HEK293T (cell line): ENCODE results near the gene SUN1.

Source experiments
- CTCF ChIA-PET: fragments of 350-600 bp; formaldehyde crosslinking; extraction: SDS; loops from one replicate; lab custom pipeline; 2021; ENCODE audit warnings: antibody characterized with exemption, inconsistent platforms; lab: Yijun Ruan, JAX
- POLR2A ChIA-PET: fragments of 350-600 bp; formaldehyde crosslinking; extraction: SDS; loops from one replicate; lab custom pipeline; 2020; ENCODE audit warnings: antibody characterized with exemption, inconsistent platforms; lab: Yijun Ruan, JAX
- DNase-seq: peaks from one replicate; pipeline ENCODE4 v3.0.0; 2012; ENCODE audit warnings: mixed read lengths; ENCODE audit errors: extremely low spot score
- ARNT ChIP-seq: fragments of 450-650 bp; IDR thresholded peaks from 2 replicates; pipeline ENCODE4 v1.6.1; 2017; ENCODE audit warnings: mild to moderate bottlenecking
- BHLHE40 ChIP-seq: fragments of 450-650 bp; IDR thresholded peaks from 2 replicates; pipeline ENCODE4 v1.6.1; 2016; ENCODE audit warnings: mild to moderate bottlenecking, moderate library complexity, borderline replicate concordance
- CTBP1 ChIP-seq: fragments of 450-650 bp; IDR thresholded peaks from 2 replicates; pipeline ENCODE4 v1.6.1; 2016; ENCODE audit warnings: borderline replicate concordance
- ELF4 ChIP-seq: fragments of 450-650 bp; IDR thresholded peaks from 2 replicates; pipeline ENCODE4 v1.6.1; 2017; ENCODE audit warnings: antibody characterized with exemption
- FOXA1 ChIP-seq: fragments of 450-650 bp; IDR thresholded peaks from 2 replicates; pipeline ENCODE4 v1.6.1; 2016; ENCODE audit warnings: mild to moderate bottlenecking
- FOXK2 ChIP-seq: fragments of 450-650 bp; IDR thresholded peaks from 2 replicates; pipeline ENCODE4 v1.6.1; 2016; ENCODE audit warnings: mild to moderate bottlenecking
- FOXM1 ChIP-seq: fragments of 450-650 bp; IDR thresholded peaks from 2 replicates; pipeline ENCODE4 v1.6.1; 2017; ENCODE audit warnings: mild to moderate bottlenecking, borderline replicate concordance
- HDGF ChIP-seq: fragments of 450-650 bp; IDR thresholded peaks from 2 replicates; pipeline ENCODE4 v1.6.1; 2017; ENCODE audit warnings: antibody characterized with exemption, borderline replicate concordance
- L3MBTL2 ChIP-seq: fragments of 450-650 bp; conservative IDR thresholded peaks from 2 replicates; pipeline ENCODE4 v1.6.1; 2016; ENCODE audit warnings: mild to moderate bottlenecking
- LEF1 ChIP-seq: fragments of 450-650 bp; IDR thresholded peaks from 2 replicates; pipeline ENCODE4 v1.6.1; 2017; ENCODE audit warnings: mild to moderate bottlenecking, borderline replicate concordance
- NFRKB ChIP-seq: fragments of 450-650 bp; IDR thresholded peaks from 2 replicates; pipeline ENCODE4 v1.6.1; 2016; ENCODE audit warnings: mild to moderate bottlenecking, moderate library complexity
- SP1 ChIP-seq: fragments of 450-650 bp; IDR thresholded peaks from 2 replicates; pipeline ENCODE4 v1.6.1; 2017
- SUZ12 ChIP-seq: fragments of 450-650 bp; IDR thresholded peaks from 2 replicates; pipeline ENCODE4 v1.6.1; 2016; ENCODE audit warnings: mild to moderate bottlenecking
- TARDBP ChIP-seq: fragments of 450-650 bp; IDR thresholded peaks from 2 replicates; pipeline ENCODE4 v1.6.1; 2016
- ZNF384 ChIP-seq: fragments of 450-650 bp; IDR thresholded peaks from 2 replicates; pipeline ENCODE4 v1.6.1; 2016
- TF ChIP-seq, protein P1 (sequence below): fragments of 450-650 bp; IDR thresholded peaks from 2 replicates; pipeline ENCODE4 v1.6.1; 2016

Gene SUN1

DNA sequence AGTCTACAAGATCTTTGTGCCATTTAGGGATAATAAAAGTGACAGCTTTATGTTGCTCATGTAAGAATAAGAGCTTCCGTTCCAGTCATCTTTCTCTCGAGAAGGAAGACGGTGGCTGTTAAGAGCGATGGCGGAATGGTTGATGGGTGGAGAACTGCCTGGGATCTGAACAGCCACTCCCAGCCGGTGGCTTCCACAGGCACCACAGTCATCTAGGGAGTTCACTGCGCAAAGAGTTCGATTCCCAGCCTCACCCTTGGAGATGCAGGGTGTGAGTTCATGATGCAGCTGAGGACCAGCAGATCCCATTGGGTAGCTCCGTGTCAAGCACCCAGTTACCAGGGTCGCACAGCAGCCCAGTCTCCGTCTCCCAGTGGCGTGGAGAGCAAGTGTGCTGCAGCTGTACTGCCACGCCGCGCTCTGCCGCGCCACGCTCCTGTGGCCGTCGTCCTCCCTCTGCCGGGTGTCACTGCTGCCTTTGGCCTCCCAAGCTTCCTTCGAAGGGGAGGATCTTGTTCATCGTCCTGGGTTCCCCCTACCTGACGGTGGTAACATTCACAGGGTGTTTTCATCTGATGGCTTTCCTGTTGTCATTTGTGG lies 7.8 kb downstream of the SUN1 start:
- DNase-seq = no peak
- POLR2A ChIA-PET = no interaction called here
- TF ChIP-seq ZNF384 (no peak), SP1 (no peak), TARDBP (no peak), FOXA1 (no peak), ARNT (no peak)
- CTCF ChIA-PET = no interaction called here

DNA sequence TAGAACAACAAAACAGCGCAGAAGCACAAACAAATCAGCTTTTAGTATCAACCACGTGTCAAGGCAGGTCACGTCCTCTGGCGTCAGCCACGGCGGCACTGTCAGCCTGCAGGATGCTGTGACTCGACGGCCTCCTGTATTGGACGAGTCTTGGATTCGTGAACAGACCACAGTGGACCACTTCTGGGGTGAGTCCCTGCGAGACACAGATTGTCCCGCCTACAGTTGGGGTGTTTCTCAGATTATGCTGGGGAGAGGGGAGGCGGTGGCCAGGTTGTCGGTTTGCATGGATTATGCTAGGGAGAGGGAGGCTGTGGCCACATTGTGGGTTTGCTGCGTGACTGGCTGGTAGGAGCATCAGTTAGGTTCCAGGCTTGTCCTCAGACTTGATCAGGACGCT lies 9.7 kb downstream of the SUN1 start:
- DNase-seq = no peak
- POLR2A ChIA-PET = no interaction called here
- TF ChIP-seq TARDBP (no peak), CTBP1 (no peak), ARNT (no peak)
- CTCF ChIA-PET = no interaction called here

DNA sequence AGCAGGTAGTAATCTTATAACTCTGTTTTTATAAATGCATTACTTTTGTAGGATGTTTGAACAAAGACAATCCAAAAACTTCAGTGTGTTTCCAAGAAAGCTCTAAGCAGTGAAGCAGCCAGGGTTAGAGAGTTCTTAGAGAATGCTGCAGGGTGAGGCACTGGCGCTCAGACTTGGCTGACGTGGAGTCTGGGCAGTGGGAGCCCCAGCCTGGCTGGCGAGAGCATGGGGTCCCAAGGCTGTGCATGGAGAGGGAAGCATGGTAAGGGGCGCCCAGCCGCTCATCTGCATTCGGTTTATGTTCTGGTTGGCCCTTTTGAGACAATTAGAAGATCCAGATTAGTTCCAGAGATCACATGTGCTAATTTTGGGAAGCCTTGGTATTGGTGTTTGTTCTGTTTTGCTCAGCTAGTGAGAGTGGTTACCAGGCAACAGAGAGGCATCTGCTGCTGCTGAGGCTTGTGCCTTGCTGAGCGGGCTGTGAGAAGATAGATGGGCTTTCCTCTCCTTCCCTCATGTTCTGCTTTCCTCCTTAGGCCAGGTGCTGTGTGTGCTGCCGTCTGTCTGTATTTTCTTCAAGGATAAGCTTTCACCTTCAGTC lies 10.3 kb downstream of the SUN1 start:
- TF ChIP-seq HDGF (no peak), SUZ12 (no peak), L3MBTL2 (no peak), NFRKB (no peak), LEF1 (no peak), FOXA1 (no peak), BHLHE40 (no peak), ELF4 (no peak), ZNF384 (no peak), ARNT (no peak), FOXM1 (no peak), TARDBP (no peak), SP1 (no peak), CTBP1 (no peak), FOXK2 (no peak)
- TF ChIP-seq, protein P1, sequence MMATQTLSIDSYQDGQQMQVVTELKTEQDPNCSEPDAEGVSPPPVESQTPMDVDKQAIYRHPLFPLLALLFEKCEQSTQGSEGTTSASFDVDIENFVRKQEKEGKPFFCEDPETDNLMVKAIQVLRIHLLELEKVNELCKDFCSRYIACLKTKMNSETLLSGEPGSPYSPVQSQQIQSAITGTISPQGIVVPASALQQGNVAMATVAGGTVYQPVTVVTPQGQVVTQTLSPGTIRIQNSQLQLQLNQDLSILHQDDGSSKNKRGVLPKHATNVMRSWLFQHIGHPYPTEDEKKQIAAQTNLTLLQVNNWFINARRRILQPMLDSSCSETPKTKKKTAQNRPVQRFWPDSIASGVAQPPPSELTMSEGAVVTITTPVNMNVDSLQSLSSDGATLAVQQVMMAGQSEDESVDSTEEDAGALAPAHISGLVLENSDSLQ = no peak
- ChIA-PET POLR2A (no interaction called here), CTCF (no interaction called here)
- no peak for DNase-seq

DNA sequence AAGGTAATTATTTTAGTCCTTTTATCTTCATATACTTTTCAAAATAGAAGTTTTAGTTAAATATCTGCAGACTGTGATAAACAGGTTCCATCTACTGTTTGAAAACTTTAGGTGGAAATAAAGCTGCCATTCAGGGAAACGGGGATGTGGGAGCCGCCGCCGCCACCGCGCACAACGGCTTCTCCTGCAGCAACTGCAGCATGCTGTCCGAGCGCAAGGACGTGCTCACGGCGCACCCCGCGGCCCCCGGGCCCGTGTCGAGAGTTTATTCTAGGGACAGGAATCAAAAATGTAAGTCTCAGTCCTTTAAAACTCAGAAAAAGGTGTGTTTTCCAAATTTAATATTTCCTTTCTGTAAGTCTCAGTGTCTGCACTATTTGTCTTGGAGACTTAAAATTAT lies 11.0 kb downstream of the SUN1 start:
- POLR2A ChIA-PET = no interaction called here
- TF ChIP-seq SUZ12 (no peak), CTBP1 (no peak), FOXA1 (no peak), BHLHE40 (no peak)

DNA sequence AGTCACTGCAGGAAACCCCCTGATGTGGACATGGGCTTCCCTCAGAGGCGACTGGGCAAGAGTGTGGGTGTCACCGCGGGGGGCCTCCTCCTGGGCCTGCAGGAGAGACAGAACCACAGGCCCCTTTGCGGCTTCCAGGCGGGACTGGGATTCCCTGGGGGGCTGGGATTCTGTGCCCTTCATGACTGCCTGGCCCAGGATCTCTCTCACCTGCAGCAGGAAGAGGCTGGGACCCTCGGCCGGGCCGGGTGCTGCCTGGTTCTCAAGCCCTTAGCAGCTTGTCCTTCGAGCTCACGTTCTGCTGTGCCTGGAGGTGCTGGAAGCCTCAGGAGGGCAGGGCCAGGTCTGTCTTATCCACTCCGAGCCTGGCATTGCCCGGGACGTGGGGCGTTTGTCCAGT lies 11.8 kb downstream of the SUN1 start:
- ChIA-PET POLR2A (no interaction called here), CTCF (no interaction called here)
- no peak for DNase-seq
- no peak for TF ChIP-seq CTBP1
- no peak for TF ChIP-seq LEF1
- TF ChIP-seq ELF4 = no peak
- TF ChIP-seq HDGF = no peak
- TF ChIP-seq NFRKB = no peak

More for the DNA sequence above, 11.0 kb downstream of the SUN1 start:
- CTCF ChIA-PET = no interaction called here
- DNase-seq = no peak

DNA sequence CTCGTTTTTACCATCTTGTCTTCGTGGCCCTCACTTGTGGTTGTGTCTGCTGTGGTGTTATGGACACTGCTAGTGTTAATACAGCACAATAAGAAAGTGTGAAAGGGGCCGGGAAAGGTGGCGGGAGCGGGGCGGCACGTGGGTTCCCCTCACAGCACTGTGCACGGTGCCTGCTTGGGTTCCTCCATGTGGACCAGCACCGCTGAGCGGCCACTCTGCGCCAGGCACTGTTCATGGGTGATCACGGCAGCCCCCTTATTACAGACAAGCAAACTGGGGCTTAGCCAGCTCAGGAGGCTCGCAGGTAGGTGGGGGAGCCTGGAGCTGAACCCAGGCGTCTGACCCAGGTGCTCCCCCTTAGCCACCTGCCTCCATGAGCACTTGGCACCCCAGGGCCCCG lies 12.2 kb downstream of the SUN1 start:
- TF ChIP-seq ARNT (no peak), TARDBP (no peak), BHLHE40 (no peak), LEF1 (no peak), SP1 (no peak), ZNF384 (no peak), FOXM1 (no peak), L3MBTL2 (no peak), NFRKB (no peak), FOXA1 (no peak), SUZ12 (no peak), CTBP1 (no peak)
- TF ChIP-seq, protein P1 = no peak
- no peak for DNase-seq
- CTCF ChIA-PET = no interaction called here
- POLR2A ChIA-PET = no interaction called here

DNA sequence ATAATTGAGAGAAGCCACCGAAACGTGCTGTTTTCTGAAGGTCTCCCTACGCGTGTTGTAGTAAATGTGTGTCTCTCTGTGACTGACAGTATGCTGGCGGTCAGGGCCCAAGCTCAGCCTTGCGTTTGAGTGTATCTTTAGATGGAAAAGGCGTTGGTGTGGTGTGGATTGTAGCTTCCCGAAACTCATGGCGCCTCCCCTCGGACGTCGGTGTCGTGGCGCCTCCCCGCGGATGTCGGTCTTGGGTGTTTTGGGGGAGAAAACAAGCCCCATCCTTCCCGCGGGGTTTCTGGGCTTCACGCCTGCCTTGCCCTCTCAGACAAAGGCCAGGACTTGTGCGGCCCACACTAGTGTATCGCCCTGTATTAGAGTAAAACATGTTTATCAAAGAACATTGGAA lies 12.8 kb downstream of the SUN1 start:
- ChIA-PET CTCF (no interaction called here), POLR2A (no interaction called here)
- no peak for TF ChIP-seq FOXM1
- no peak for TF ChIP-seq ARNT
- TF ChIP-seq ZNF384 = no peak
- TF ChIP-seq SP1 = no peak
- no peak for TF ChIP-seq BHLHE40
- no peak for TF ChIP-seq LEF1
- TF ChIP-seq FOXA1 = no peak
- no peak for TF ChIP-seq FOXK2
- DNase-seq = no peak
